B cell (primary cell): ENCODE measurements around the gene KLHL34. TPM values are rescaled to one million over a fixed set of nuclear protein-coding genes. Genes with fewer than 3 reads are reported as not detected.

Source experiments
- ATAC-seq: fragments of 200-7000 bp; cut with Tn5 transposase; one replicate; pipeline ENCODE4 v1.10.0; 2021; ENCODE audit warnings: low read depth, mild to moderate bottlenecking, moderate number of reproducible peaks, moderate library complexity
- CTCF ChIA-PET: fragments of 350-600 bp; sonication (Branson Sonifier 250); formaldehyde crosslinking; loops from one replicate; lab custom pipeline; 2021; ENCODE audit warnings: antibody characterized with exemption, inconsistent platforms; lab: Charles Lee
- POLR2A ChIA-PET: fragments of 350-600 bp; sonication (Branson Sonifier 250); formaldehyde crosslinking; loops from one replicate; lab custom pipeline; 2021; ENCODE audit warnings: antibody characterized with exemption; lab: Charles Lee
- DNase-seq: peaks from one replicate; pipeline ENCODE4 v3.0.0; 2013
- H2AFZ ChIP-seq: 2 replicates; pipeline ENCODE4 v1.6.1; 2012; ENCODE audit warnings: mild to moderate bottlenecking, low read depth, low read length; ENCODE audit not compliant: insufficient read depth, poor library complexity, severe bottlenecking
- H3K27ac ChIP-seq, 2 donors: 1 replicate in 1 of 2; 2 replicates in 1 of 2; pipeline ENCODE4 v1.5.1; 2012 to 2013; ENCODE audit warnings: low read length in 2 of 2, mild to moderate bottlenecking in 2 of 2, moderate library complexity in 1 of 2
- H3K27me3 ChIP-seq, 4 experiments: fragments of 200-600 bp in 1 of 4; sonication (generic) in 1 of 4; replicated peaks in 1 of 4; 1 replicate in 2 of 4; 2 replicates in 2 of 4; pipeline versions ENCODE4 v1.6.1 to v1.7.0; 2013 to 2016; ENCODE audit warnings: low read length in 3 of 4, mild to moderate bottlenecking in 2 of 4, mixed read lengths in 1 of 4, moderate library complexity in 1 of 4; ENCODE audit not compliant: insufficient read depth in 4 of 4, control insufficient read depth in 3 of 4; ENCODE audit errors: control extremely low read depth in 1 of 4
- H3K36me3 ChIP-seq, 2 experiments: replicated peaks in 1 of 2; 1 replicate in 1 of 2; 2 replicates in 1 of 2; pipeline versions ENCODE4 v1.6.1 to v1.7.1; 2013; ENCODE audit warnings: low read length in 1 of 2; ENCODE audit not compliant: insufficient read depth in 2 of 2, control insufficient read depth in 1 of 2; ENCODE audit errors: control extremely low read depth in 1 of 2, extremely low read depth in 1 of 2
- H3K4me1 ChIP-seq, 2 donors: fragments of 200-600 bp in 1 of 2; sonication (generic) in 1 of 2; 1 replicate in 1 of 2; 2 replicates in 1 of 2; pipeline versions ENCODE4 v1.5.1 to v1.6.1; 2013 to 2017; ENCODE audit warnings: low read length in 2 of 2; ENCODE audit not compliant: control insufficient read depth in 2 of 2, insufficient read depth in 2 of 2
- H3K4me2 ChIP-seq: replicated peaks from 2 replicates; pipeline ENCODE3; 2012; ENCODE audit warnings: mild to moderate bottlenecking, low read depth, low read length; ENCODE audit not compliant: poor library complexity, severe bottlenecking
- H3K4me3 ChIP-seq, 5 experiments: fragments of 200-600 bp in 1 of 5; sonication (generic) in 1 of 5; 1 replicate in 3 of 5; 2 replicates in 2 of 5; pipeline versions ENCODE4 v1.5.1 to v1.7.0; 2011 to 2016; ENCODE audit warnings: low read length in 4 of 5, mild to moderate bottlenecking in 4 of 5, low read depth in 2 of 5, control low read depth in 1 of 5, moderate library complexity in 1 of 5; ENCODE audit not compliant: insufficient read depth in 1 of 5; ENCODE audit errors: control extremely low read depth in 1 of 5, extremely low read depth in 1 of 5
- H3K79me2 ChIP-seq: fragments of 200-600 bp; sonication (generic); one replicate; pipeline ENCODE4 v1.6.0; 2016; ENCODE audit warnings: low read length; ENCODE audit not compliant: control insufficient read depth, insufficient read depth
- H3K9ac ChIP-seq: fragments of 200-600 bp; sonication (generic); 2 replicates; pipeline ENCODE4 v1.6.1; 2017; ENCODE audit warnings: mild to moderate bottlenecking, low read length, moderate library complexity
- H3K9me3 ChIP-seq, 3 donors: one replicate each; pipeline versions ENCODE4 v1.6.1 to v1.7.1; 2013; ENCODE audit warnings: low read length in 2 of 3; ENCODE audit not compliant: control insufficient read depth in 2 of 3, insufficient read depth in 1 of 3; ENCODE audit errors: control extremely low read depth in 1 of 3
- H4K20me1 ChIP-seq: 2 replicates; pipeline ENCODE4 v1.6.0; 2012; ENCODE audit warnings: mild to moderate bottlenecking, low read length; ENCODE audit not compliant: insufficient read depth, control insufficient read depth, poor library complexity, severe bottlenecking
- H3K27ac Mint-ChIP-seq: one replicate; pipeline ENCODE4 v1.8.0; 2021; ENCODE audit warnings: mixed read lengths
- H3K27me3 Mint-ChIP-seq: one replicate; pipeline ENCODE4 v1.8.0; 2021; ENCODE audit warnings: mixed read lengths
- H3K4me1 Mint-ChIP-seq: one replicate; pipeline ENCODE4 v1.8.0; 2021; ENCODE audit warnings: mixed read lengths
- H3K4me3 Mint-ChIP-seq: one replicate; pipeline ENCODE4 v1.8.0; 2021; ENCODE audit warnings: mixed read lengths
- H3K9me3 Mint-ChIP-seq: one replicate; pipeline ENCODE4 v1.8.0; 2022; ENCODE audit warnings: mixed read lengths; ENCODE audit not compliant: insufficient read depth
- CTCF ChIP-seq: fragments of 200-600 bp; IDR thresholded peaks from one replicate; pipeline ENCODE4 v1.8.0; 2022; ENCODE audit warnings: antibody characterized with exemption, mild to moderate bottlenecking
- EZH2 ChIP-seq: IDR thresholded peaks from 2 replicates; pipeline ENCODE4 v1.6.1; 2012; ENCODE audit warnings: borderline replicate concordance, low read depth, mild to moderate bottlenecking, moderate library complexity, low read length; ENCODE audit not compliant: insufficient read depth, poor library complexity, severe bottlenecking
- intact Hi-C: fragments of 100-400 bp; cut with micrococcal nuclease; formaldehyde crosslinking; loops from one replicate; pipeline ENCODE4 v1.10.0; 2022
- polyA plus RNA-seq: library from polyadenylated mRNA; depleted of rRNA; stranded (reverse); fragments of >200 nt; gene quantifications from 2 replicates; pipeline ENCODE4 v1.2.3, GENCODE V29; 2012
- total RNA-seq, 2 donors: library from RNA; stranded (reverse); fragments of 120-200 nt in 1 of 2; gene quantifications; 1 replicate in 1 of 2; 2 replicates in 1 of 2; pipeline versions ENCODE4 v1.2.3 to v1.2.4, GENCODE V29; 2013 to 2022

KLHL34 gene
- total and polyA plus RNA-seq, 2 donors (not counting 1 experiment from before 2014, with no cell fraction given) = 0.59 TPM; not detected in 1

GRCh38 chrX:21606002-21606401, 52.1 kb downstream of the KLHL34 start:
- H4K20me1 ChIP-seq = no peaks in the 10 kb centered on the region
- Mint-ChIP-seq H3K27ac (no peak overlapping the region), H3K9me3 (no peaks in the 10 kb centered on the region), H3K4me3 (no peak overlapping the region), H3K4me1 (no peaks in the 10 kb centered on the region), H3K27me3 (no peaks in the 10 kb centered on the region)
- ChIA-PET CTCF (no interaction called here), POLR2A (no interaction called here)
- H3K36me3 ChIP-seq = peaks cover 0 to 9% of the 10 kb centered on the region in 2 experiments
- H3K4me3 ChIP-seq = no peak overlapping the region
- H2AFZ ChIP-seq = no peak overlapping the region
- DNase-seq (no peak), ATAC-seq (no peak)
- no peak overlapping the region for H3K9ac ChIP-seq
- intact Hi-C loops = no loop called here
- no peaks in the 10 kb centered on the region for H3K4me1 ChIP-seq
- no peaks in the 10 kb centered on the region for H3K9me3 ChIP-seq
- no peaks in the 10 kb centered on the region for H3K79me2 ChIP-seq
- H3K4me2 ChIP-seq = no peak overlapping the region
- H3K27ac ChIP-seq = no peak overlapping the region
- TF ChIP-seq EZH2 = no peak
- no peak for TF ChIP-seq CTCF
- no peaks in the 10 kb centered on the region for H3K27me3 ChIP-seq

Other genes starting within 250 kb of the KLHL34 start
- not detected in 2 replicates for gene SMPX, start 99.8 kb upstream of the KLHL34 start, total RNA-seq
- gene SMPX, start 99.8 kb upstream of the KLHL34 start, polyA plus RNA-seq = not detected in 2 replicates
- gene MBTPS2, start 181.3 kb upstream of the KLHL34 start, total RNA-seq = 8.2 and 8.7 TPM in 2 replicates
- gene MBTPS2, start 181.3 kb upstream of the KLHL34 start, polyA plus RNA-seq = 1.8 and 2.5 TPM in 2 replicates
- gene YY2, start 197.7 kb upstream of the KLHL34 start, total RNA-seq = 2.6 and 3.0 TPM in 2 replicates
- 0.25 and 0.67 TPM in 2 replicates for gene YY2, start 197.7 kb upstream of the KLHL34 start, polyA plus RNA-seq